ENCODE data around the gene AMFR. TPM values are rescaled to one million over a fixed set of nuclear protein-coding genes. Genes with fewer than 3 reads are reported as not detected.
A peak's percentile ranks its signal among the peaks of the same experiment; 100 is the strongest.

The AMFR gene
- total RNA-seq, 1 experiment from 2014 or later, result 31.7 TPM

DNA sequence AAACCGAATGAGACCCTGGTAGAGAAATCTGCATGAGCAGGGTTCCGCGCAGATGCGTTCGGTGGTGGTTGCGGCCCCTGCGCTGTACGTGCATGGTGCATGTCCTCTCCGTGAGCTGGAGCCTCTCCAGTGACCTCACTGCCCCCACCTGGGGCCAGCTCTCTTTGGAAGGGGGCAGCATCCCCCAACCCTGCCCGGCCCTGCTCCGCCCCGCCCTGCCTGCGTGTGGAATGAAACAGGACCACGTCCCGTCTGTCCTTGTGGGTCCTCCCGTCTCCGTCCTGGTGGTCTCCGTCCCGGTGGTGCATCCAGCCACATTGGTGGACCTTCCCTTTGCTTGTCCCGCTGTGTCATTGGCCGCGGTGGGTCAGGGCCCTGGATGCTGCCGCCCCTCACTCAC, 84.9 kb downstream of the AMFR start:
- DNase-seq (ENCODE audit: low spot score), result no peak
- no peak for TF ChIP-seq ZNF281 (CRISPR knock-in tag; IDR thresholded peaks at IDR 0.05)
- TF ChIP-seq ZNF317 (CRISPR knock-in tag; IDR thresholded peaks at IDR 0.05; ENCODE audit: borderline replicate concordance, low read depth), result no peak
- TF ChIP-seq ZNF121 (CRISPR knock-in tag; IDR thresholded peaks at IDR 0.05), result no peak
- no peak for TF ChIP-seq HMGA2 (CRISPR knock-in tag; IDR thresholded peaks at IDR 0.05)
- TF ChIP-seq PRRX2 (CRISPR knock-in tag; IDR thresholded peaks at IDR 0.05), result no peak
- no peak for TF ChIP-seq ZBTB21 (CRISPR knock-in tag; IDR thresholded peaks at IDR 0.05; ENCODE audit: borderline replicate concordance)
- TF ChIP-seq NR2C2 (CRISPR knock-in tag; IDR thresholded peaks at IDR 0.05), result no peak
- no peak for TF ChIP-seq OVOL2 (CRISPR knock-in tag; IDR thresholded peaks at IDR 0.05; ENCODE audit: borderline replicate concordance)
- H3K4me1 Mint-ChIP-seq, result no peaks in the 10 kb centered on the region
- H3K27ac Mint-ChIP-seq, result no peak overlapping the region
- H3K36me3 Mint-ChIP-seq, result no peaks in the 10 kb centered on the region
- H3K4me3 Mint-ChIP-seq, result no peak overlapping the region
- no peaks in the 10 kb centered on the region for H3K9me3 Mint-ChIP-seq
- no peaks in the 10 kb centered on the region for H3K27me3 Mint-ChIP-seq (ENCODE audit: low read depth)
- ChIA-PET CTCF (interaction anchor here (2.1 to 5.2 kb wide), 2 partner anchors 17 to 22 kb away, joined by 10 to 44 read pairs; no protein-coding TSS in a partner anchor), POLR2A (no interaction called here)
- no peak for ATAC-seq

- ATAC-seq, result no peak
- POLR2A ChIA-PET, result no interaction called here
- DNase-seq (ENCODE audit: low spot score), result no peak
- TF ChIP-seq GABPB1 (CRISPR knock-in tag; IDR thresholded peaks at IDR 0.05), result no peak
- TF ChIP-seq E2F4 (CRISPR knock-in tag; IDR thresholded peaks at IDR 0.05; ENCODE audit: borderline replicate concordance, low read depth), result no peak
- no peak for TF ChIP-seq MAX (CRISPR knock-in tag; IDR thresholded peaks at IDR 0.05)
- TF ChIP-seq NFATC4 (CRISPR knock-in tag; IDR thresholded peaks at IDR 0.05), result no peak
- no peak for TF ChIP-seq ZNF263 (CRISPR knock-in tag; IDR thresholded peaks at IDR 0.05; ENCODE audit: low read depth)
- no peak for TF ChIP-seq ZNF138 (CRISPR knock-in tag; conservative IDR thresholded peaks at IDR 0.05)
- no peak for TF ChIP-seq ZBTB21 (CRISPR knock-in tag; IDR thresholded peaks at IDR 0.05; ENCODE audit: borderline replicate concordance)
- TF ChIP-seq MXD4 (CRISPR knock-in tag; IDR thresholded peaks at IDR 0.05; ENCODE audit: borderline replicate concordance), result no peak
- TF ChIP-seq CBFB (CRISPR knock-in tag; IDR thresholded peaks at IDR 0.05; ENCODE audit: low read depth), result no peak
- no peak for TF ChIP-seq SMAD4 (CRISPR knock-in tag; IDR thresholded peaks at IDR 0.05)
- TF ChIP-seq, protein P1, sequence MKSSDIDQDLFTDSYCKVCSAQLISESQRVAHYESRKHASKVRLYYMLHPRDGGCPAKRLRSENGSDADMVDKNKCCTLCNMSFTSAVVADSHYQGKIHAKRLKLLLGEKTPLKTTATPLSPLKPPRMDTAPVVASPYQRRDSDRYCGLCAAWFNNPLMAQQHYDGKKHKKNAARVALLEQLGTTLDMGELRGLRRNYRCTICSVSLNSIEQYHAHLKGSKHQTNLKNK (CRISPR knock-in tag; IDR thresholded peaks at IDR 0.05), result no peak
- no peak for TF ChIP-seq SP1 (CRISPR knock-in tag; conservative IDR thresholded peaks at IDR 0.05)
- TF ChIP-seq, protein P2, sequence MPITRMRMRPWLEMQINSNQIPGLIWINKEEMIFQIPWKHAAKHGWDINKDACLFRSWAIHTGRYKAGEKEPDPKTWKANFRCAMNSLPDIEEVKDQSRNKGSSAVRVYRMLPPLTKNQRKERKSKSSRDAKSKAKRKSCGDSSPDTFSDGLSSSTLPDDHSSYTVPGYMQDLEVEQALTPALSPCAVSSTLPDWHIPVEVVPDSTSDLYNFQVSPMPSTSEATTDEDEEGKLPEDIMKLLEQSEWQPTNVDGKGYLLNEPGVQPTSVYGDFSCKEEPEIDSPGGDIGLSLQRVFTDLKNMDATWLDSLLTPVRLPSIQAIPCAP (CRISPR knock-in tag; IDR thresholded peaks at IDR 0.05), result no peak
- no peak for TF ChIP-seq RELA (CRISPR knock-in tag; IDR thresholded peaks at IDR 0.05; ENCODE audit: borderline replicate concordance)
- no peak for TF ChIP-seq ATF2 (CRISPR knock-in tag; IDR thresholded peaks at IDR 0.05; ENCODE audit: borderline replicate concordance, low read depth)
- no peak for TF ChIP-seq ZNF423 (CRISPR knock-in tag; IDR thresholded peaks at IDR 0.05)
- TF ChIP-seq TCF7 (CRISPR knock-in tag; IDR thresholded peaks at IDR 0.05; ENCODE audit: low read depth), result no peak
- TF ChIP-seq PREB (CRISPR knock-in tag; IDR thresholded peaks at IDR 0.05; ENCODE audit: borderline replicate concordance), result no peak
- CTCF ChIA-PET, result interaction anchor here (1.8 to 5.2 kb wide), 2 partner anchors 9 to 17 kb away, joined by 5 to 44 read pairs; no protein-coding TSS in a partner anchor
- Mint-ChIP-seq H3K9me3 (no peaks in the 10 kb centered on the region), H3K4me1 (no peaks in the 10 kb centered on the region), H3K27ac (peak overlapping the region; percentile 47; the same call in 1 of the 2 replicates), H3K4me3 (no peak overlapping the region), H3K36me3 (no peaks in the 10 kb centered on the region), H3K27me3 (ENCODE audit: low read depth) (no peaks in the 10 kb centered on the region)
Observed at GRCh38 chr16:56339431-56340195, 85.7 kb downstream of the AMFR start.

All from WTC11 (cell line).